HG02588 (cell line): ENCODE data around the gene BCAS1.

Experiments
- ATAC-seq: cut with Tn5 transposase; IDR thresholded peaks from one replicate; pipeline ENCODE4 v1.9.1; 2021; ENCODE audit warnings: mild to moderate bottlenecking, moderate library complexity; ENCODE audit not compliant: unreplicated experiment

Gene BCAS1

DNA sequence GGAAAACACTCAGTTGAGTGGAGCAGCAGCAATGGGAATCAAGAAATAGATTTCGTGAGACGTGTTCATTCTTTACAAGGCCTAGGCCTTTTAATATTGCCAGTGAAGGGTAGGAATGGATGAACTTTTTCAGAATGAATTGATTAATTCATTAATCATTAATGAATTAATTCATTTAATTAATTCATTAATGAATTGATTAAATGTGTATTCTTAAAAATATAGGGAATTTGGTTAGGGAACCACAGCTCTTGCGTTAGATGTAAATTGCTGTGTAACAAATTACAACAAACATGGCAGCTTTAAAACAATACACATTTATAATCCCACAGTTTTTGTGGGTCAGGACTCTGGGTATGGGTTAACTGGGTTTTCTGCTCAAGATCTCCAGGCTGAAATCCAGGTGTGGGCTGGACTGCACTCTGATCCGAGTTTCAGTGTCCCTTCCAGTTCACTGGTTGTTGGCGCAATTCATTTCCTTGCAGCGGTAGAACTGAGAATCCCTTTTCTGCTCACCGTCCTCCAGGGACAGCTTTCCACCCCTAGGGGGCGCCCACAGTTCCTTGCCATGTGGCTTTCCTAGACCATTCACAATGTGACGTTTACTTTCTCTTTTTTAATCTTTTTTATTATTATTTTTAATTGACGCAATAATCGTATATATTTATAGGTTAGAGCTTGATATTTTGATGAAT, 32.8 kb upstream of the BCAS1 start:
- no peak for ATAC-seq

DNA sequence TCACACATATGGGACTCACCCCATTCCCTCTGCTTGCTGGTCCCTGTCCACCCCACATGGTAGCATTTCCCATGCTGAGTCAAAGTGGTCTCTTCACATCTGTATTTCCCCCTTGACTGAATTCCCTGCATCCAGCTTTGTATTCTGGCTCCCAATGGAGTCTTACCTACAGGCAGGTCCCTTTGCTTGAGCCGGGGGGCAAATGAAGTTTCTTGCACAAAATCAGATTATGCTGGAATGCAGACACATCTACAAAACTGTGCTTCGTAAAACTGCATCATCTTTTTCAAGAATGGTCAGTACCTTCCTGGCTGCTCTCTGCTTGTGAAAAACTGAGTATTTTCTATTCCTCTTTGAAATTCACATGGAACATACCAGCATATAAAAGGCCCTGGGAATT, 32.1 kb upstream of the BCAS1 start:
- ATAC-seq = no peak

- no peak for ATAC-seq
Measured at GRCh38 chr20:54100563-54100962, 30.2 kb upstream of the BCAS1 start.

- no peak for ATAC-seq
Measured at GRCh38 chr20:54099894-54100293, 29.5 kb upstream of the BCAS1 start.

DNA sequence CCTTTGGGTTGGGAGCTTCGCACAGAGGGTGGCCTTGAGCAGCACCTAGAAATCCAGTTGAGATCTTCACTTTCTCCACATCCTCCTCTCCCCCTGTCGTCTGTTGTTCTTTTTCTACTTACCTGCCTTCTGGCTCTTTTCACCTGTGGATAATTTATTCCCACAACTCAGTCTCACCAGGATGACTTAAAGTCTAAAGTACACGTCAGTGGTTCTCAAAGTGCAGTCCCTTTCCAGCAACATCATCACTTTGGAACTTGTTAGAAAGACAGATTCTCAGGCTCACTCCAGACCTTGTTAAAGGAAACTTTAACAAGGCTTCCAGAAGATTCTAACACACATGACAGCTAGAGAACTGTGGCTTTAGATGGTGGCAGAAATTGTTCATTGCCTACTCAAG, 27.7 kb upstream of the BCAS1 start:
- ATAC-seq = no peak

- no peak for ATAC-seq
Measured at GRCh38 chr20:54097236-54097529, 26.8 kb upstream of the BCAS1 start.

GRCh38 chr20:54095824-54096223, 25.4 kb upstream of the BCAS1 start:
- ATAC-seq = no peak

DNA sequence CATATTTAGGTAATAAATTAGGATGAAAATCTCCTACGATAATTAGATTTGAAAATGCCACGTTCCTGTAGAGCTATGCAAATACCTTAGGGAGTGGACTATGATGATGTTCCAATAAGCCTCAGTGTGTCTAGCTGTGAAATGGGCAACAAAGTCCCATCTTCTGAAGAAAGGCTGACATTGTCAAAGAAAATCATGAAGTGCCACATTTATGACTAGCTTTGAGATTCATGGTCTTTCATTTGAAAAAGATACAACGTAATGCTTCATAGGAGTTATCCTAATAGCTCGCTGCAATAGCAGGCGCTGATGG, 23.8 kb upstream of the BCAS1 start:
- no peak for ATAC-seq

DNA sequence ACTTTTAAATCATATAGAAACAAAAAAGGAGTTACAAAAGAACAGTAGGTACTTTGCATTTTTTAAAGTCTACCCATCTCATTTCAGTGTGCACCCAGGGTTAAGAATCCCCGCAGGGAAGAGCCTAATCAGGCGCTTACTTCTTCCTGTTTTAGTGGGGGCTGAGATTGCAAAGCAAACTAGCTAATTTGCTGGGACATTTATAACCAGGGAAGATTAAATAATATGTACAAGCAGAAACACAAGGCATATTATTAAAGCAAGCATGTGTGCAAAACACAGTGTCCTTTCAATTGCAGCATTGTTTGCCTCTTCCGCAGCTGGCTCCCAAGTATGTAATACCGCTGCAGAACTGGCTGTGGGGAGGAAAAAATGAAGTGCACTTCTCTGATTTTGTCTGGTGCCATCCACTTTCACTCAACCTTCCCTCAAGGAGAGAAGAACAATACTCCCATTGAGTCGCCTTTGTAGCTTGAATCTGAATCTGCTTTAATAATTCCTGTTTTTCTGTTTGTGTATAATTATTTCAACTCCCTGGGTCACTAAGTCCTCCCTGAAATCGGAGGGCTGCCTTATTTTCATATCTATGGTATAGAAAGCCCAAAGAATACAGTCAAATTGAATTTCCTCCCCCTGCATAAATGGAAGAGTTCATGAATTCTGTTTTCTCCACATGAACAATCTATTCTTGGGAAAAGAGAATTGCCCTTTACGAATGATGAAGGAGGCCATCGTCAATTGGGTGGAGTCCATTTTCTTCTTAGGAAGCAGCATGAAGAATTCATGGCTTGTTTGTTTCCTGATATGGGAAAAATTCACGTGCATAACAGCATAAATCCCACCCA, 23.3 kb upstream of the BCAS1 start:
- no peak for ATAC-seq

DNA sequence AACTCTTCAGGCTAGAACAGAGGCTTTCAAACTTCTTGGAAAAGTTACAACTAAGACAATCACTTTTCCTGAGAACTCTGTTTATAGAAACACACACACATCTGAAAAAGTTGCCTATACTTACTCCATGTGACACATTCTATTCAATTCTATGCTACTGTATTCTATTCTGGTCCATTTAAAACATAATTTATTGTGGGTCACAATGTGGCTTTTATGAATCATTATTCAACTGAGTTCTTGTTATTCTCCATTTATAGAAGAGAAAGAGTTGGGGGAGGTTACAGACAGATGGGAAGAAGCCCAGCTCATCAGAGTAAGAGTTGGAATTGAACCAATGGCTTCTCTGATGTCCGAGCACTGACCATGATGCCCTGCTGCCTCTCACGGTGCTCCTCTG, 21.6 kb upstream of the BCAS1 start:
- no peak for ATAC-seq

DNA sequence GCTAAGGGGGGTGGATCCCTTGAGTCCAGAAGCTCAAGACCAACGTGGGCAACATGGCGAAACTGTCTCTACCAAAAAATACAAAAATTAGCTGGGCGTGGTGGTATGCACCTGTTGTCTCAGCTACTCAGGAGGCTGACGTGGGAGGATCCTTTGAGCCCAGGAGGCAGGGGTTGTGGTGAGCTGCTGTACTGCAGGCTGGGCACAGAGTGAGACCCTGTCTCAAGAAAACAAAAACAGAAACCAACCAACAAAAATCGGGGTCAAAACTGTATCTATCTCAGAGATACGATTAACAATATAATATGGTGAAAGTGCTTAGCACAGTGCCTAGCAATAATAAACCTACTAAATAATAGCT, 20.7 kb upstream of the BCAS1 start:
- no peak for ATAC-seq

DNA sequence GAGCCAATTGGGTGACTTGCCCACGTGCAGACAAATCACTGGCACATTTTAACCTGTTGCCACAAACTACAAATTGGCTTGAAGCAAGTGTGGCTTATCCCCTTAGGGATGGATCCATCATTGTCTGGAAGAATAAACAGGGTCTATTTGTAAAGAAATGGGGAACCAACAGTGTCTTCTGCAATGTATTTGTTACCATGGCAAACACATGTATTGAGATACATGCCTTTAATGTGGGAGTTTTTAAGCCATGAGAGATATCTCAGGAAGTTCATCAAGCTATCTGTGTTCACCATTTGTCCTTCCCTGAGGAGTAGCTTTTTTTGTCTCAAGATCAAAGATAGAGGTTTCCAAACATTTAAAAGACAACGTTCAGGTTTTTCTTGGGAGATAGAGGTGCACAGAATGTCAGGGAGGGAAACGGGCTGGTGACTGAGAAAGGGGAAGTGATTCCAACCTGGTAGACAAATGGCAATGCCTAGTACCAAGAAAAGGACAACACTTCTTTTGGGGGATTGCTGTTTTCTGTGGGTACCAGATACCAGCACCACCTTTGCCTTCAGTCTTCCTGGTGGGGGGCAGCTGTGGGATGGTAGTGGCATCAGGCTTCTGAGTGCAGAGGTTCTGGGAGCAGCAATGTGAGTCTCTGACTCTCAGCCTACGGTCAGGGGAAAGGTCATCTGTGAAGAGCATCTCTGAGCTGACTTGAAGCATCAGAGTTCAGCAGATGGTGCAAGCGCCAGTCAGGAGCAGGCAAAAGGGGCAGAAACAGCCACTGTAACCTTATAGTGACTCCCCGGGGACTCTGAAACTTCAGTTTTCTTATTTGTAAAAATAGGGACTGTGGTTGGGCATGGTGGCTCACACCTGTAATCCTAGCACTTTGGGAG, 20.1 kb upstream of the BCAS1 start:
- no peak for ATAC-seq

GRCh38 chr20:54088430-54088829, 18.0 kb upstream of the BCAS1 start:
- ATAC-seq = no peak

- ATAC-seq = no peak
Measured at GRCh38 chr20:54086507-54087039, 16.2 kb upstream of the BCAS1 start.

- ATAC-seq = no peak
Measured at GRCh38 chr20:54085910-54086309, 15.5 kb upstream of the BCAS1 start.

DNA sequence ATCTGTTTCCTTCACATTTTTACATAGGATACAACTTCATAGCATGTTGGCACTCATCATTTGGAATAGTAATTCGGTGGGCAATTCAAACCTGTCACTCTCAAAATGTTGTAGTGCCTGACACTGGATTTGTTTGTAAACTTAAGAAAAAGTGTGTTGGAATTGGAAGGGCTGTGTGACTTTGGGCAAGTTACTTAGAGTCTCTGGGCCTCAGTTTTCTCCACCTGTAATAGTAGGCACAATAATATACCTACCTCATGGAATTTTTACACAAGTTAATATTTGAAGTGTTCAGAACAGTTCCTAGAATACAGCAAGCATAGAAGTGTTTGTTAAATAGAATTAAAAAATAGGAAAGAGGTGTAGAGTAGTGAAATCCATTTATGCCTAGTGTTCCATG, 15.0 kb upstream of the BCAS1 start:
- ATAC-seq = no peak

DNA sequence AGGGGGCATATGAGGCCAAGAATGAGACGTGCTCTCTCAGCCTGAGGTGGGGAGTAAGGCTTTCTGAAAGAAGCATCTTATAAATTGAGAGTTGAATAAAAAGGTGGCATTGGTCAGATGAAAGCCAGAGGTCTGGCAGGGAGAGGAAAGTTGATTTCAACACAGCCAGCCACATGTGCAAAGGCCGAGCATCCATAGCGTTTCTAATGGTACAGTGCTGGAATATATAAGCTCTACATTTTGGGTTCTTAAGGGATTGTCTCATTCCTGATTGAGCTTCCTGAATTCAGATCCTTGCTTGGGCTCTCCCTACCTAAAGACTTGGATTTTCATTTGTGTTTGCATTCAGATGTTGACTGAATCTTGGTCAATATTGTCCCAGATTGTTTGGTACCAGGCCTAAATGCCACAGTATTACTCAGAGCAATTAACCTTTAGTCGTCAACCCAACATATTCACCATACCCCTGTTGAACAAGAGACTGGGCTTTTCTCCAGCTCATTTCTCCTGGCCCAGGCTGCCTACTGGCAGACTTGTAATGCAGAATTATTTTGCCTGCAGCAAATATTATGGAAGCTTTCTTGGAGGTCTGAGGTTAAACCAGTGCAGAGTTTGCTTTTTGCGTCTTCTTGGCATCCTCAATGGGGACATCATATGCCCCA, 14.5 kb upstream of the BCAS1 start:
- ATAC-seq = no peak

GRCh38 chr20:54084193-54084592, 13.8 kb upstream of the BCAS1 start:
- no peak for ATAC-seq

GRCh38 chr20:54083459-54083858, 13.1 kb upstream of the BCAS1 start:
- peak; percentile 55 for ATAC-seq

DNA sequence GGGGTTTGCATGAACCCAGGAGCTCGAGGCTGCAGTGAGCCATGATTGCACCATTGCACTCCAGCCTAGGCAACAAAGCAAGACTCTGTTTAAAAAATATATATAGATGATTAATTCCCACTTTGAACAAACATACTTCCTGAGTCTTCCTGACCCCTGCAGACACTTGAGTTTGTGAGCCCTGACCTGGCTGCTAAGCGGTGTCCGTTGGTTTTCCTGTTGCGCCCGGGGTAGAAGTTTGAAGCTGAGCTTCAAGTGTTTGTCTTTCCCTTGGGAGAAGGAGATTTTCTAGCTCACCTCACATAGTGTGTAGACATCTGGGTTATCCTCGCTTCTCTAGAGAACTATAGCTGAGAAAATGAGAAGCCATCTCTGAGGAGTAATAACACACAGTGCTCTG, 11.7 kb upstream of the BCAS1 start:
- ATAC-seq = no peak

DNA sequence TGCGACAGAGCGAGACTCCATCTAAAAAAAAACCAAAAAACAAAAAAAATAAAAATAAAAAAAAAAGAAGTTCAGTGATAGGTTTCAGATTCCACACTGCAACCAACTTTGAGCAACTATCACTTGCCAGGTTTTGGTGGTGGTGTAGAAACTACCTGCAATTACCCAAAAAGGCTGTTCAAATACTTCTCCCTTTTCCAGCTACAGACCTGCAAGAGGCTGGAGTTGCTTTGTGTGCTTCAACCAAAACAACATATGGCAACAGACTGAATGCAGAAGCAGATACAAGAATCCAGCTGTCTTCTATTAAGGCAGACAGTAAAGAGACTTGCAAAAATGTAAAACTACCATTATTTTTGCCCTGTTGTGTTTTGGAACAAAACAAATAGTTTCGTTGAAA, 9.3 kb upstream of the BCAS1 start:
- peak; percentile 53 for ATAC-seq
